Measurements from ENCODE around the gene SOHLH1.
A peak's percentile ranks its signal among the peaks of the same experiment; 100 is the strongest.

SOHLH1 gene

GRCh38 chr9:135655317-135655716, 44.0 kb downstream of the SOHLH1 start:
- no peak for DNase-seq

- DNase-seq, result no peak
Observed at GRCh38 chr9:135650408-135650807, 48.9 kb downstream of the SOHLH1 start.

- DNase-seq, result no peak
Observed at GRCh38 chr9:135649508-135649907, 49.8 kb downstream of the SOHLH1 start.

GRCh38 chr9:135648494-135649410, 50.5 kb downstream of the SOHLH1 start:
- DNase-seq, result no peak

- peak in 1 of 2 experiments; percentile 0 for DNase-seq
Observed at GRCh38 chr9:135647884-135648283, 51.4 kb downstream of the SOHLH1 start.

DNA sequence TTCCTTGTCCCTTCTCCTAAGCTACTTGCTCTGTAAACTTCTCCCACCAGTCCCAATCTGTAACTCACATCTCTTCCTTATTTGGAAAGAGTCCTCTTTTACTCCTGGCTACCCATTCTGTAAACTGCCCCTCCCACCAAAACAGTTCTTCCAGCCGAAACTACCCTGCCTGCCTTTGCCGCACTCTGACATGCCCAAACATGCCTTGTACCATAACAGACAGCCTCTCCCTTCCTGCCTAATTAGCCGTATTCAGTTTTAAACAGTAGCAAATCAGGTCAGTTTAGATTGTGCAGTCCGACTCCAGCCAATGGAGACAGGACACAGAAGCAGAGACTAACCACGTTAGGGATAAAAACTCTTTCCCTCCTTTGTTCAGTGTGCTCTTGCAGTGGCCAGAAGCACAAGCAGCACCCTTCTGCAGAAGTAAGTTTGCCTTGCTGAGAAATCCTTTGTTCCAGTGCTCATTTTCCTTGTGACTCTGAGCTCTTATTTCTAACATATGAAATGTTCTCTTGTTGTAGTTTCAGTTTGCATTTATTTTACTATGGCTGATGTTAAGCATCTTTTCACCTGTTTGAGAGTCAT, 54.6 kb downstream of the SOHLH1 start:
- DNase-seq, result no peak

Data from Kasumi-1 (cell line).